Calu3 (cell line): ENCODE results near the gene COL26A1. TPM values are rescaled to one million over a fixed set of nuclear protein-coding genes. Genes with fewer than 3 reads are reported as not detected.
A peak's percentile ranks its signal among the peaks of the same experiment; 100 is the strongest.

Source experiments
- Bru-seq: library from RNA; stranded (reverse); fragments of 400-500 nt; gene quantifications from one replicate; lab custom pipeline; 2021; lab: Mats Ljungman, UMichigan
- BruChase-seq, 2 experiments: library from RNA; stranded (reverse); fragments of 400-500 nt; gene quantifications; one replicate each; lab custom pipeline; 2021; lab: Mats Ljungman, UMichigan
- BruUV-seq: library from RNA; stranded (reverse); fragments of 400-500 nt; replicated peaks from 2 replicates; lab custom pipeline; 2021; lab: Mats Ljungman, UMichigan
- CTCF ChIA-PET: fragments of 300-600 bp; sonication (Branson Sonifier 250); formaldehyde crosslinking; loops from one replicate; lab custom pipeline; 2022; ENCODE audit warnings: antibody characterized with exemption; lab: Charles Lee
- DNase-seq: peaks from one replicate; pipeline ENCODE4 v3.0.0; 2022
- H3K27ac Mint-ChIP-seq: one replicate; pipeline ENCODE4 v1.8.0; 2022; ENCODE audit warnings: mixed read lengths; ENCODE audit not compliant: unreplicated experiment
- H3K27me3 Mint-ChIP-seq: one replicate; pipeline ENCODE4 v1.8.0; 2022; ENCODE audit warnings: mixed read lengths; ENCODE audit not compliant: unreplicated experiment
- H3K36me3 Mint-ChIP-seq: one replicate; pipeline ENCODE4 v1.8.0; 2022; ENCODE audit warnings: mild to moderate bottlenecking, moderate library complexity, mixed read lengths; ENCODE audit not compliant: insufficient read depth, unreplicated experiment
- H3K4me1 Mint-ChIP-seq: one replicate; pipeline ENCODE4 v1.8.0; 2022; ENCODE audit warnings: mild to moderate bottlenecking, low read depth, mixed read lengths; ENCODE audit not compliant: unreplicated experiment
- H3K4me3 Mint-ChIP-seq: one replicate; pipeline ENCODE4 v1.8.0; 2022; ENCODE audit warnings: mild to moderate bottlenecking, low read depth, moderate library complexity, mixed read lengths; ENCODE audit not compliant: unreplicated experiment
- H3K9me3 Mint-ChIP-seq: one replicate; pipeline ENCODE4 v1.8.0; 2022; ENCODE audit warnings: low read depth, mixed read lengths; ENCODE audit not compliant: unreplicated experiment
- intact Hi-C: fragments of 100-400 bp; cut with micrococcal nuclease; formaldehyde crosslinking; loops from one replicate; pipeline ENCODE4 v1.10.0; 2022; ENCODE audit not compliant: unreplicated experiment
- long read RNA-seq: library from polyadenylated mRNA; stranded (forward); transcript quantifications from one replicate; pipeline ENCODE4 v2.0.0, GENCODE V29; 2022
- total RNA-seq: library from RNA; stranded (reverse); gene quantifications from 2 replicates; pipeline ENCODE4 v1.2.3, GENCODE V29; 2022
- TF ChIP-seq, protein P1 (sequence below): fragments of 200-600 bp; IDR thresholded peaks from one replicate; pipeline ENCODE4 v1.8.0; 2022; ENCODE audit warnings: antibody characterized with exemption; ENCODE audit not compliant: unreplicated experiment

The COL26A1 gene
- total RNA-seq (not detected in 2 replicates), Bru-seq, nascent RNA (percentile 8 among the genes with signal in this experiment), BruChase-seq, experiment 1, labeled RNA remaining after a 6-hour chase (percentile 7 among the genes with signal in this experiment), BruChase-seq, experiment 2, labeled RNA remaining after a 2-hour chase (percentile 6 among the genes with signal in this experiment)
- long read RNA-seq, result 0 reads

- Mint-ChIP-seq H3K36me3 (no peaks in the 10 kb centered on the region), H3K4me3 (peak within 1 kb of the TSS; percentile 41), H3K9me3 (peaks cover 2% of the 10 kb centered on the region), H3K4me1 (no peaks in the 10 kb centered on the region), H3K27me3 (peaks cover 15% of the 10 kb centered on the region), H3K27ac (no peak within 1 kb of the TSS)
- TF ChIP-seq, protein P1, sequence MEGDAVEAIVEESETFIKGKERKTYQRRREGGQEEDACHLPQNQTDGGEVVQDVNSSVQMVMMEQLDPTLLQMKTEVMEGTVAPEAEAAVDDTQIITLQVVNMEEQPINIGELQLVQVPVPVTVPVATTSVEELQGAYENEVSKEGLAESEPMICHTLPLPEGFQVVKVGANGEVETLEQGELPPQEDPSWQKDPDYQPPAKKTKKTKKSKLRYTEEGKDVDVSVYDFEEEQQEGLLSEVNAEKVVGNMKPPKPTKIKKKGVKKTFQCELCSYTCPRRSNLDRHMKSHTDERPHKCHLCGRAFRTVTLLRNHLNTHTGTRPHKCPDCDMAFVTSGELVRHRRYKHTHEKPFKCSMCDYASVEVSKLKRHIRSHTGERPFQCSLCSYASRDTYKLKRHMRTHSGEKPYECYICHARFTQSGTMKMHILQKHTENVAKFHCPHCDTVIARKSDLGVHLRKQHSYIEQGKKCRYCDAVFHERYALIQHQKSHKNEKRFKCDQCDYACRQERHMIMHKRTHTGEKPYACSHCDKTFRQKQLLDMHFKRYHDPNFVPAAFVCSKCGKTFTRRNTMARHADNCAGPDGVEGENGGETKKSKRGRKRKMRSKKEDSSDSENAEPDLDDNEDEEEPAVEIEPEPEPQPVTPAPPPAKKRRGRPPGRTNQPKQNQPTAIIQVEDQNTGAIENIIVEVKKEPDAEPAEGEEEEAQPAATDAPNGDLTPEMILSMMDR, result no peak
- no TSS peak for BruUV-seq
- CTCF ChIA-PET, result interaction anchor here (0.6 to 0.7 kb wide), 5 partner anchors 11 to 258 kb away, joined by 3 to 9 read pairs (median 5); no protein-coding TSS in a partner anchor
- DNase-seq, result peak; percentile 20
- intact Hi-C loops, result no loop called here
Observed at GRCh38 chr7:101362334-101363195, at the start of gene COL26A1. Gene COL26A1 (plus strand): TSS chr7:101362875. CDS start chr7:101363033, 158 bp downstream.

DNA sequence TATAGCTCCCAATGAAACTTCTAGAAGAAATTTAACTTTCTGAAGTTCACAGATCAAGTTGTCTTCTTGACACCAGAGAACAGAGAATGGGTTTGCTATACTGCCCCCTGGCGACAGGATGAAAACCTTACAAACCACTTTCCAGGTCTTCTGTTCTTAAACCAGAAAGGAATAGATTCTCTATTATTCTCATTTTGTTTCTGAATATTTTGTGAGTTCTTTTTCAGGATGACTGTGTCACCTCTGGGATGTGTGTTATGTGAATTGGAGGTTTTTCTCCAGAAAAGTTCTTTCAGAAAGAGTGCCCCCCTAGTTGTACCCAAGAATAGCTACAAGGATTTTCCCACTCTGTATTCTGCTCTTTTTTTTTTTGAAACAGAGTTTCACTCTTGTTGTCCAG is 47.3 kb upstream of the COL26A1 start:
- Mint-ChIP-seq H3K4me1 (no peaks in the 10 kb centered on the region), H3K27ac (no peak overlapping the region), H3K27me3 (no peaks in the 10 kb centered on the region), H3K9me3 (no peaks in the 10 kb centered on the region), H3K4me3 (no peak overlapping the region), H3K36me3 (no peaks in the 10 kb centered on the region)
- BruUV-seq, result no TSS peak
- CTCF ChIA-PET, result interaction anchor here (1.0 kb wide), 1 partner anchor 21 kb away, joined by 3 read pairs; no protein-coding TSS in a partner anchor
- TF ChIP-seq, protein P1, result peak; percentile 42
- peak; percentile 50 for DNase-seq
- intact Hi-C loops, result no loop called here

GRCh38 chr7:101319401-101319800 is 43.3 kb upstream of the COL26A1 start:
- H3K27me3 Mint-ChIP-seq, result no peaks in the 10 kb centered on the region
- intact Hi-C loops, result no loop called here
- CTCF ChIA-PET, result no interaction called here
- peaks cover 12% of the 10 kb centered on the region for H3K36me3 Mint-ChIP-seq
- H3K4me3 Mint-ChIP-seq, result no peak overlapping the region
- H3K9me3 Mint-ChIP-seq, result no peaks in the 10 kb centered on the region
- no TSS peak for BruUV-seq
- no peak for DNase-seq
- TF ChIP-seq, protein P1, result no peak
- H3K4me1 Mint-ChIP-seq, result no peaks in the 10 kb centered on the region
- H3K27ac Mint-ChIP-seq, result no peak overlapping the region

- Mint-ChIP-seq H3K4me3 (peak within 1 kb of the TSS; percentile 79), H3K27ac (peak within 1 kb of the TSS; percentile 63), H3K36me3 (peaks cover 12% of the 10 kb centered on the region), H3K27me3 (no peaks in the 10 kb centered on the region), H3K4me1 (no peaks in the 10 kb centered on the region), H3K9me3 (no peaks in the 10 kb centered on the region)
- CTCF ChIA-PET, result interaction anchor here (0.6 to 1.0 kb wide), 4 partner anchors 11 to 1013 kb away, joined by 3 to 4 read pairs (median 3); no protein-coding TSS in a partner anchor
- TF ChIP-seq, protein P1, result peak; percentile 17
- intact Hi-C loops, result no loop called here
- peak; percentile 82 for DNase-seq
- TSS peak; percentile 75 for BruUV-seq
Observed at GRCh38 chr7:101321491-101322401, 40.9 kb upstream of the COL26A1 start, which contains the start of gene IFT22. Gene IFT22 (minus strand): TSS chr7:101321812. CDS start chr7:101321709, 103 bp downstream.
